ENCODE results near the gene TACR1.
"Not testable (repeated sequence)": the region's sequence is repeated elsewhere in the genome, so short reads cannot be mapped to it uniquely, and the experiment has no call there.

The TACR1 gene

GRCh38 chr2:75199428-75200011 is at the start of gene TACR1:
TSS of gene TACR1 (minus strand) at chr2:75199520. CDS start at chr2:75198934, 586 bp downstream.
- peak in 2 of 3 donors; percentile 18 to 38 for DNase-seq (ENCODE audit: low read depth in 3 of 3)

GRCh38 chr2:75248581-75248980 is 49.3 kb upstream of the TACR1 start:
- not testable (repeated sequence) for DNase-seq (ENCODE audit: low read depth in 3 of 3)

GRCh38 chr2:75246441-75247167 is 47.3 kb upstream of the TACR1 start:
- no peak for DNase-seq (ENCODE audit: low read depth in 3 of 3)

- DNase-seq (ENCODE audit: low read depth in 3 of 3) = no peak
These were observed 43.9 kb upstream of the TACR1 start for GRCh38 chr2:75243219-75243618.

GRCh38 chr2:75241696-75242095 is 42.4 kb upstream of the TACR1 start:
- DNase-seq (ENCODE audit: low read depth in 3 of 3) = no peak

- DNase-seq (ENCODE audit: low read depth in 3 of 3) = no peak
These were observed 39.5 kb upstream of the TACR1 start for GRCh38 chr2:75238670-75239330.

- DNase-seq (ENCODE audit: low read depth in 3 of 3) = no peak
These were observed 38.0 kb upstream of the TACR1 start for GRCh38 chr2:75237296-75237695.

- DNase-seq (ENCODE audit: low read depth in 3 of 3) = no peak
These were observed 34.6 kb upstream of the TACR1 start for GRCh38 chr2:75233965-75234364.

- no peak for DNase-seq (ENCODE audit: low read depth in 3 of 3)
These were observed 27.3 kb upstream of the TACR1 start for GRCh38 chr2:75226617-75227016.

- no peak for DNase-seq (ENCODE audit: low read depth in 3 of 3)
These were observed 26.8 kb upstream of the TACR1 start for GRCh38 chr2:75226099-75226498.

- no peak for DNase-seq (ENCODE audit: low read depth in 3 of 3)
These were observed 25.3 kb upstream of the TACR1 start for GRCh38 chr2:75224636-75225094.

- no peak for DNase-seq (ENCODE audit: low read depth in 3 of 3)
These were observed 23.2 kb upstream of the TACR1 start for GRCh38 chr2:75222527-75222926.

- DNase-seq (ENCODE audit: low read depth in 3 of 3) = no peak
These were observed 22.5 kb upstream of the TACR1 start for GRCh38 chr2:75221862-75222261.

GRCh38 chr2:75219213-75219612 is 19.9 kb upstream of the TACR1 start:
- DNase-seq (ENCODE audit: low read depth in 3 of 3) = not testable (repeated sequence)

GRCh38 chr2:75211266-75211770 is 12.0 kb upstream of the TACR1 start:
- DNase-seq (ENCODE audit: low read depth in 3 of 3) = no peak

GRCh38 chr2:75210409-75210808 is 11.1 kb upstream of the TACR1 start:
- DNase-seq (ENCODE audit: low read depth in 3 of 3) = no peak

- DNase-seq (ENCODE audit: low read depth in 3 of 3) = no peak
These were observed 9.4 kb upstream of the TACR1 start for GRCh38 chr2:75208738-75209137.

- DNase-seq (ENCODE audit: low read depth in 3 of 3) = no peak
These were observed 5.5 kb upstream of the TACR1 start for GRCh38 chr2:75204833-75205232.

- DNase-seq (ENCODE audit: low read depth in 3 of 3) = no peak
These were observed 3.0 kb upstream of the TACR1 start for GRCh38 chr2:75202359-75202758.

- DNase-seq (ENCODE audit: low read depth in 3 of 3) = no peak
These were observed 1.1 kb upstream of the TACR1 start for GRCh38 chr2:75200140-75201096.

- DNase-seq (ENCODE audit: low read depth in 3 of 3) = no peak
These were observed 4.1 kb downstream of the TACR1 start for GRCh38 chr2:75195076-75195691.

Data from stimulated activated CD4-positive, alpha-beta T cell treated with anti-CD3 and anti-CD28 coated beads, TNF-alpha, amount 100 ng/mL, for 48 hours (primary cell).